Lung (tissue), 12 donors: ENCODE results near the gene PARD3B. TPM values are rescaled to one million over a fixed set of nuclear protein-coding genes. Genes with fewer than 3 reads are reported as not detected.

Source experiments
- ATAC-seq: fragments of 200-7000 bp; cut with Tn5 transposase; one replicate; pipeline ENCODE4 v1.9.1; 2020; ENCODE audit warnings: moderate number of reproducible peaks; ENCODE audit not compliant: insufficient read depth, low FRiP score
- DNase-seq, 3 donors: peaks; one replicate each; pipeline ENCODE4 v3.0.0-alpha.2; 2013 to 2017
- H3K27ac ChIP-seq, 2 donors: one replicate each; pipeline ENCODE4 v1.5.1; 2013; ENCODE audit warnings: mild to moderate bottlenecking in 2 of 2, moderate library complexity in 2 of 2, control low read depth in 1 of 2, inconsistent platforms in 1 of 2, low read depth in 1 of 2, low read length in 1 of 2
- H3K27me3 ChIP-seq, 3 donors: one replicate each; pipeline ENCODE4 v1.5.1; 2013; ENCODE audit warnings: low read length in 2 of 3; ENCODE audit not compliant: control insufficient read depth in 3 of 3, insufficient read depth in 3 of 3
- H3K36me3 ChIP-seq, 4 donors: one replicate each; pipeline ENCODE4 v1.5.1; 2013; ENCODE audit warnings: low read length in 4 of 4, mild to moderate bottlenecking in 1 of 4, moderate library complexity in 1 of 4; ENCODE audit not compliant: control insufficient read depth in 4 of 4, insufficient read depth in 4 of 4
- H3K4me1 ChIP-seq, 5 donors: one replicate each; pipeline ENCODE4 v1.5.1; 2013; ENCODE audit warnings: low read length in 5 of 5, mild to moderate bottlenecking in 2 of 5, moderate library complexity in 1 of 5; ENCODE audit not compliant: control insufficient read depth in 5 of 5, insufficient read depth in 5 of 5
- H3K4me3 ChIP-seq: one replicate; pipeline ENCODE4 v1.5.1; 2013; ENCODE audit warnings: mild to moderate bottlenecking, control low read depth, moderate library complexity
- H3K9ac ChIP-seq, 2 donors: one replicate each; pipeline ENCODE4 v1.5.1; 2013; ENCODE audit warnings: low read length in 2 of 2, control low read depth in 1 of 2; ENCODE audit not compliant: insufficient read depth in 1 of 2
- H3K9me3 ChIP-seq, 4 donors: one replicate each; pipeline ENCODE4 v1.5.1; 2013; ENCODE audit warnings: low read length in 3 of 4, mild to moderate bottlenecking in 1 of 4, moderate library complexity in 1 of 4; ENCODE audit not compliant: control insufficient read depth in 4 of 4, insufficient read depth in 3 of 4
- WGBS, 2 donors: extraction: QIAGEN DNeasy Blood & Tissue Kit; methylation state at CpG; one replicate each; pipeline ENCODE4 v1.1.7; 2013; 5-methylcytosine and 5-hydroxymethylcytosine counted together
- polyA plus RNA-seq, 2 donors: library from polyadenylated mRNA; stranded (reverse); fragments of 200-250 nt; gene quantifications; one replicate each; pipeline ENCODE4 v1.2.1, GENCODE V29; 2013
- total RNA-seq, 2 donors: library from RNA; depleted of rRNA in 1 of 2; stranded (reverse); fragments of >200 nt in 1 of 2; gene quantifications; one replicate each; pipeline ENCODE4 v1.2.1, GENCODE V29; 2014 to 2021
- TF ChIP-seq, protein P1 (sequence below): IDR thresholded peaks from 2 replicates; pipeline ENCODE4 v1.5.1; 2012; ENCODE audit warnings: mild to moderate bottlenecking; ENCODE audit errors: control extremely low read depth, extremely low read depth
- donor health status: control.
- donor health status: control.
- donor health status: Bipolar disorder and iron deficiency.
- donor health status: healthy.
- donor health status: DM: yes; HTN: yes; CAD: no.

The PARD3B gene
- total and polyA plus RNA-seq, 4 donors, result 2.4 to 38.7 (median 17.1) TPM

DNA sequence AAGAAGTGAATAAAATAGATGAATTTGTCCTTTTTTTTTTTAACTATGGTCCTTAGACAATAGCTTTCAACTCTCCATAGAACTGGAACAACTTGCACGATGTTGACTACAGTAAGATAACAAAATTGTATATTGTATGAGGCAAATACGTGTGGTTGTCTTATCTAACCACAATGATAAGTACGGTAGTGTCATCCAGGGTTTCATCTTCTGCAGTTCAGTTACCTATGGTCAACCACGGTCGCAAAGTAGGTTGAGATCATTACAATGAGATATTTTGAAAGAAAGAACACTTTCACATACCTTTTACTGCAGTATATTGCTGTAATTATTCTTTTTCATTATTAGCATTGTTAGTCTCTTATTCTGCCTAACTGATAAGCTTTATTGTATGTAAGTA is 295.2 kb downstream of the PARD3B start:
- no peaks in the 10 kb centered on the region for H3K9me3 ChIP-seq
- no peak overlapping the region for H3K4me3 ChIP-seq
- WGBS, 2 donors, result 88 to 93% methylated on average over 5 of the region's 5 CpGs
- H3K27ac ChIP-seq, result no peak overlapping the region
- no peak for DNase-seq
- no peaks in the 10 kb centered on the region for H3K27me3 ChIP-seq
- H3K36me3 ChIP-seq, result no peaks in the 10 kb centered on the region
- TF ChIP-seq, protein P1, sequence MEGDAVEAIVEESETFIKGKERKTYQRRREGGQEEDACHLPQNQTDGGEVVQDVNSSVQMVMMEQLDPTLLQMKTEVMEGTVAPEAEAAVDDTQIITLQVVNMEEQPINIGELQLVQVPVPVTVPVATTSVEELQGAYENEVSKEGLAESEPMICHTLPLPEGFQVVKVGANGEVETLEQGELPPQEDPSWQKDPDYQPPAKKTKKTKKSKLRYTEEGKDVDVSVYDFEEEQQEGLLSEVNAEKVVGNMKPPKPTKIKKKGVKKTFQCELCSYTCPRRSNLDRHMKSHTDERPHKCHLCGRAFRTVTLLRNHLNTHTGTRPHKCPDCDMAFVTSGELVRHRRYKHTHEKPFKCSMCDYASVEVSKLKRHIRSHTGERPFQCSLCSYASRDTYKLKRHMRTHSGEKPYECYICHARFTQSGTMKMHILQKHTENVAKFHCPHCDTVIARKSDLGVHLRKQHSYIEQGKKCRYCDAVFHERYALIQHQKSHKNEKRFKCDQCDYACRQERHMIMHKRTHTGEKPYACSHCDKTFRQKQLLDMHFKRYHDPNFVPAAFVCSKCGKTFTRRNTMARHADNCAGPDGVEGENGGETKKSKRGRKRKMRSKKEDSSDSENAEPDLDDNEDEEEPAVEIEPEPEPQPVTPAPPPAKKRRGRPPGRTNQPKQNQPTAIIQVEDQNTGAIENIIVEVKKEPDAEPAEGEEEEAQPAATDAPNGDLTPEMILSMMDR, result no peak
- H3K4me1 ChIP-seq, result peaks cover 2 to 27% (median 10%) of the 10 kb centered on the region in 5 donors
- H3K9ac ChIP-seq, result no peak overlapping the region
- no peak for ATAC-seq

DNA sequence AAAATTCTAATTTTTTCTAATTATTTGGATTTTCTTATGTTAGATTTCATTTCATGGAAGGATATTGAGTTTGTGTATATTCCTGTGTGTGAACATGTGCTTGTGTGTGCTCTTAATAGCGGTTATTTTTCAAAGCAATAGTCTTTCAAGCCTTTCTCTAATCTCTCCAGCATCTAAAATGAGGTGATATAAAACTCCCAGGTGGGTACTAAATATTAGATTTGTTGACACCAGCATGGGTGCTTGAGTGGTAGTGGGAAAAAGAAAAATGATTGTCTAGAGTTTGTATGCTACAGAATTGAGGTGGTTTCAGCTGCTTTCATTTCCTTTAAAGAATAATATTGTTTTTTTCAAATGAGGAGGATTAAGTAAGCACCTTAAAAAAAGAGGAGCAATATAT is 296.8 kb downstream of the PARD3B start:
- H3K9ac ChIP-seq, result no peak overlapping the region
- WGBS, 2 donors, result 93 to 100% methylated on average over 1 of the region's 1 CpG
- DNase-seq (no peak), ATAC-seq (no peak)
- H3K4me1 ChIP-seq, result peaks cover 2 to 16% (median 10%) of the 10 kb centered on the region in 5 donors
- no peak overlapping the region for H3K27ac ChIP-seq
- H3K27me3 ChIP-seq, result no peaks in the 10 kb centered on the region
- TF ChIP-seq, protein P1, result no peak
- no peaks in the 10 kb centered on the region for H3K36me3 ChIP-seq
- H3K9me3 ChIP-seq, result no peaks in the 10 kb centered on the region
- no peak overlapping the region for H3K4me3 ChIP-seq

DNA sequence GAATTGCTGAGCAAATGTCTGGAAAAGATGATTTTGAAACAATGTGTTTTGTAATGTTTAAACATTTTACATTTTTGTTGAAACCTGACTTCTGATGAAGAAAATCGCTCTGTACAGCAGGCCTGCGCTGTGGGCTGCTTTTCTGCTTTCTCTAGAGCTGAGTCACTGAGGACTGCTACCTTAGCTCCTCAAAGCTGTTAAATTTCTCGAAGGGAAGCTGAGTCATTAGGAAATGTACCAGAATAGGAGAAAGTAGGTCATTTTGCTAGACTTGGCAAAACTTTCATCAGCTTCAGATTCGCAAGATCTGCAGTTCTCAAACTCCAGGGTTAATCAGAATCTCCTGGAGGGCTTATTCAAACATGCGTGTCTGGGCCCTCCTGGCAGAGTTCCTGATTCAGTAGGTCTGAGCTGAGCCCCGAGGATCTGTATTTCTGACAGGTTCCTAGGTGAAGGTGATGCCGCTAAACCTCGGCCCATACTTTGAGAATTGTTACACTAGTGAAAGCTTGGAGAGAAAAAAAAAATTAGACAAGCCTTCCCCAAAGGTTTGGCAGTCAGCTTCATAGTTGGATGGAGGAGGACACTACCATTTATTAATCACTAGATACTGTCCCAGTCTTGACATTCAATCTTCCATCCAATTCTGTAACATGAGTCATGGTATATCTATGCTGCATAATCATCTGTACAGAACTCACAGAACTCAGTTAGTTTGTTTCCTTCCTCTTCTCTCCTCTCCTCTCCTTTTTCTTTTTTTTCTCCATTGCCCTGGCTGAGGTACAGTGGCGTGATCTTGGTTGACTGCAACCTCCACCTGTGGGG is 297.6 kb downstream of the PARD3B start:
- H3K36me3 ChIP-seq, result no peaks in the 10 kb centered on the region
- H3K4me1 ChIP-seq, result peaks cover 2 to 16% (median 10%) of the 10 kb centered on the region in 5 donors
- H3K9me3 ChIP-seq, result no peaks in the 10 kb centered on the region
- 59% methylated on average over 9 of the region's 9 CpGs for WGBS, 2 donors
- no peak overlapping the region for H3K4me3 ChIP-seq
- peak overlapping the region in 1 of 2 donors; percentile 19 for H3K27ac ChIP-seq
- ATAC-seq (peak; percentile 83), DNase-seq (peak; percentile 19 to 68 (median 63))
- no peak overlapping the region for H3K9ac ChIP-seq
- TF ChIP-seq, protein P1, result no peak
- no peaks in the 10 kb centered on the region for H3K27me3 ChIP-seq
